ENCODE results near the gene DMD. TPM values are rescaled to one million over a fixed set of nuclear protein-coding genes. Genes with fewer than 3 reads are reported as not detected.

The DMD gene
- total RNA-seq, 1 donor from 2014 or later = 61.6 TPM

DNA sequence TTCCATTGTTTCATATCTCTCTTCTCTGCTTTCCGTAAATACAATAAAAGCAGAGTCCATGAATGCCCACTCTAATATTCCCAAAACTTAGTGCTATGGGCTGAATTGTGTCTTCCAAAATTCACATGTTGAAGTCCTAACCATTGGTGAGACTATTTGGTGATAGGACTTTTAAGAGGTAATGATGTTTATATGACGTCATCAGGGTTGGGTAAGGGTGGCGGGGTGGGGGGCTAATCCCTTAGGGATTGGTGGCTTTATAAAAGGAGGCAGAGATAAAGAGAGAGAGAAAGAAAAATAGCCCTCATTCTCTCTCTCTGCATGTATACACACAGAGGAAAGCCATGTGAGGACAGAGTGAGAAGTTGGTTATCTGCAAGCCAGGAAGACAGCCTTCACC, 722.2 kb downstream of the DMD start:
- DNase-seq (ENCODE audit: low spot score) = no peak

DNA sequence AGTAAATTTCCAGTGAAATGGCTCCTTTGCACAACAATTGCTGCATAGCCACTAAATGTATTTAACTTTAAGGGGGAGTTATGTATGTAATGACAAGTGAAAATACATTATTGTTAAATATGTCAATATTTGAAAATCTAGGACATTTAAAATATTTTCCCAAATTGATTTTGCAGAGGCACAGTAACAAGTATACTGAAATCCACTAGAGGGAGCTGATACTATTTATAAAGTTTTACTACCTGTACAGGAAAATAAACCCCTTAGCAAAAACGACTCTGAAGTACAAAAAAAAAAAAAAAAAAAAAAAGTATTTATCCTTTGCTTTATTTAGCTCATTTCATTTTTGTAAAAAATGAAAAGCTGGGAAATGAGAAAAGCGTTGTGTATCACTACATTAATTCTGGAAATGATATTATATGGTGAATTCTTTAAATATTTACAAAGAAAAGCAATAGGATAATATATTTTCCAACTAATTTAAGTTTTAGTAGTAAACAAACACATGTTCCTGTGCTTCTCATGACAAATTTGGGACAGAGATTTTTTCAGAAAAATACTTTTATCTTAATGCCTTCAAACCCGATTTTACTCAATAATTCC, 727.7 kb downstream of the DMD start:
- DNase-seq (ENCODE audit: low spot score) = no peak

DNA sequence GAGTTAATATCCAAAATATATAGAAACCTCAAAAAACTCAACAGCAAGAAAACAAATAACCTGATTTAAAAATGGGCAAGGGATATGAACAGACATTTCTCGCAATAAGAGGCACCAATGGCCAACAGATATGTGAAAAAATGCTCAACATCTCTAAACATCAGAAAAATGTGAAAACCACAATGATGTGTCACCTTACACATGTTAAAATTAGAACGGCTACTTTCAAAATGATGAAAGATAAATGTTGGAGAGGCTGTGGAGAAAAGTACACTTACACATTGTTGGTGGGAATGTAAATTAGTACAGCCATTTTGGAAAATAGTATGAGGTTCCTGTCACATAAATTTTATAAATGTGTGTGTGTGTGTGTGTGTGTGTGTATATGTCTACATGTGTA, 731.3 kb downstream of the DMD start:
- no peak for DNase-seq (ENCODE audit: low spot score)

DNA sequence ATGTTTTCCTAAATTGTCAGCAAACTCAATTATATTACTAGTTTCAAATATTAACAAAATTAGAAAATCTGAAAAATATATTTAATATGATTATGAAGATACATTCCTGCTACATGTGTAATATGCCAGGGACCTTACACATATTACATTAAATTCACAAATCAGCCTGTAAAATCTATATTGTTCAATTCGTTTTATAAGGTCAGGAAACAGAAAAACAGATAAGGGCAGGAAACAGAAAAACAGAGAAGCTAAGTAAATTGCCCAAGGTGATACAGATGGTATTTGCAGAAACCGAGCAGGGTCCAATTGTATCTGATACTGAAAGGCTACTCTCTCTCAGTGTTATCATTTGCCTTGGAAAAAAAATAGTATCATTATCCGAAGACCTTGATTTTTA, 739.0 kb downstream of the DMD start:
- no peak for DNase-seq (ENCODE audit: low spot score)

DNA sequence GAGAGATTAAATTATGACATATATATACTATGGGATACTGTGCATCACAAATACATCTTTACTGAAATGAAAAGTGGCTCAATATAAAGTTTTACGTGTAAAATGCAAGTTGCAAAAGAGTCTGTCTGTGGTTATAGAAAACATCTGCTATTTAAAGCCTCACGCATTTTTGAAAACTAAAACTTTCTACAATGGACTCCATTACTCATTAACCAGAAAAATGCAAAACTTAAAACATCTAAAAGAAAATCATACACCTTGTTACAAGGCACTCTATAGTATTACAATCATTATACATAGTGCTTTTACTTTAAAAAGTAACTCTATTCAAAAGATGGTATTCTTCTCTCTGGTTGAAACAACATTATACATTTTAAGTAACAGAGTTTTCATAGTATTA, 755.6 kb downstream of the DMD start:
- DNase-seq (ENCODE audit: low spot score) = no peak

DNA sequence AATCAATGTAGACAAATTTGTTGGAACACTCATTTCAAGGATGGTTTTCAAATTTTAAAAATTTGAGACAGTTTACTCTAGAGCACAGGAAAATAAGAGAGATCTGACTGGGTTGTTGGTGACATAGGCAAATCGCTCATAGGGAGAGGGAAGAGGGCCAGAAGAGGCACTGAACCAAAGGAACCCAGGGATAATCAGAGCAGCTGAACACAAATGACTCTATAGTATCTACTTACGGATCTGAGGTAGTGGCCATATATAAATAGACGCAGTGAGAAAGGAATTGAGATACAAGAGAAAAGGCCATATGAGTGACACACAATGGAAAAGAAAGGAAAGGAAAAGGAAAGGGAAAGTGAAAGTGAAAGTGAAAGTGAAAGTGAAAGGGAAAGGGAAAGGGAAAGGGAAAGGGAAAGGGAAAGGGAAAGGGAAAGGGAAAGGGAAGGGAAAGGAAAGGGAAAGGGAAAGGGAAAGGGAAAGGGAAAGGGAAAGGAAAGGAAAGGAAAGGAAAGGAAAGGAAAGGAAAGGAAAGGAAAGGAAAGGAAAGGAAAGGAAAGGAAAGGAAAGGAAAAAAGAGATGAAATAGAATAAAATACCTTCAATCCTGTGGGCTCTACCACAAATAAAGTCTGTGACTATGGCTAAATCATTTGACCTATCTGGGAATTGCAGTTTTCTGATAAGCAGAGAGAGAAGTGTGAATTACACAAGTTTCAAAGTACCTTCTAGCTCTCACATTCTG, 759.2 kb downstream of the DMD start:
- DNase-seq (ENCODE audit: low spot score) = no peak

DNA sequence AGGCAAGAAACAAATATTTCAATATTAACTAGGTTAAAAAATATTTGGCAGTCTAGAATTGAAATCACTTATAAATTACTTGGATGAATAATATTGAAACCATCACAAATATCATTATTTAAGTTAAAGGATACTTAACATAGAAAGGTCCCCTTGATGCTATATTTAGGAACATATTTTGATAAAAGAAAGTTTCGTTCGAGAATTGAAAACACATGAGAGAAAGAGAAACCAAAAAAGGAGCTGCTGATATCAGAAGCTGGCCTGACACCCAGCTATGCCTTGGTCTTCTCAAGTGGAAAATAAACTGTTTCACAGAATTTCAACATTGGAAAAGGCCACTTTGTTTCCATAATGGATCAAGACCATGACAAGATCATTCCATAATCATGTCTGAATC, 762.4 kb downstream of the DMD start:
- no peak for DNase-seq (ENCODE audit: low spot score)

DNA sequence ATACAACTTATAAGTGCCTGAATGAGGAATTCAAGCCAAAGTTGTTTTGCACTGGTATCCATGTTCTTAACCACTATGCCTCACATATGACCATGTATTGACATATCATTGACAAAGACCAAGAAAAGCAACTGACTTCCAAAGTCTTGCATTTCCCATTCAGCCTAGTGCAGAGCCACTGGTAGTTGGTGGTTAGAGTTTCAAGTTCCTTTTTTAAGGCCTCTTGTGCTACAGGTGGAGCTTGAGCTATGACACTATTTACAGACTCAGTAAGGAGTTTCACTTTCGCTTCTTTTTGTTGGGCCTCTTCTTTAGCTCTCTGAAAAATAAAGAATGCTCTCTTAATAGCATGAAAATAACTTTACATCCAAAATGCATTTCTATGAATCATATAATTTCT, 763.0 kb downstream of the DMD start:
- no peak for DNase-seq (ENCODE audit: low spot score)

DNA sequence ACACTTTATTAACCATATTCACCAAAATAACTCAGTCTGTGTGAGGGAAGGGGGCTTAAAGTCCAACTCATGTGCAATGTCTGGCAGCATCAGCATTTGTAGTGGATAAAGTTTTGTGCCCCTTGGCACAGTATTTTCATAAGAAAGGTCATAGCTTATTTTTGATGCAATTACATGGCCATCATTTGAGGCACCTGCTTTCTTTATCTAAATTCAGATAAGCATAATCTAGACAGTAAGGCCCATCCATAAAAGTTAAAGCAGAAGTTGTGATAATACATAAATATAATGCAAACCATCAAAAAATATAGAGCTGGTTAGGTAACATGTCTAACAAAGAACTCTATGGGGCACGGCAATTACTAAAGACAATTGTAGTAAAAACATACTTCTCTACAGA, 763.7 kb downstream of the DMD start:
- DNase-seq (ENCODE audit: low spot score) = no peak

DNA sequence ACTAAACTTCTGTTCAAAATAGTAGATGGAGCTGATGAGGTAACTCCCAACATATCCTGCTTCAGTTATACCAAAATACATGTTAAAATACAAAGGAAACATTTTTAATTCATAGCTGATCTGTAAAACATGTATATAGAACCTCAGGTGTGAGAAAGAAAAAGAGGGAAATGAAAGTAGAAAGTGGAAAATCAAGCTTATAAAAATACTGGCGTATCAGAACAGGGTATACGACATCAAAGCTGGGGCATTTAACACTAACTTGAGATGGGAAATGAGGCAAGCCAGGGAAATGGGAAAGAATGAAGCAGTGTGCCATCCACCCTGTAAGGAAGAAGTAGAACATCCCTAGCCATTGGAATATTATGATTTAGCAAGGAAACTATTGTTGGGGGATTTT, 767.5 kb downstream of the DMD start:
- DNase-seq (ENCODE audit: low spot score) = no peak

DNA sequence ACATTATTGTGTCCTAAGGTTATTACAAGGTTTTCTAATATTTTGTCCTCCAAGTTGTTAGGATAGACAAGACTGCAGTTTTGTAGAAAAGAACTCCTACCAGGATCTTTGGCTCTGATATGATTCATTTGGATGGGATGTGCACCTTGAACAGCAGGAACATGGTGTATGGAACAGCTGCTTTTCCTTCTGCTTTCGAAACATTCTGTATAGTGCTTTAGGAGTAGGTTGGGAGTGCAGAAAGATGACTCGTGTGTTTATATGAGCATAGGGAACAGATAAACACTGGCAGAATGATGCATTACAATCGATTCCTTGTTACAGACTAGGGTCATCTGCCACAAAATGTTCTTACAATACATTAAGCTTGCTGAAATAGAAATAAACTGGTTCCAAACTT, 790.1 kb downstream of the DMD start:
- DNase-seq (ENCODE audit: low spot score) = no peak

DNA sequence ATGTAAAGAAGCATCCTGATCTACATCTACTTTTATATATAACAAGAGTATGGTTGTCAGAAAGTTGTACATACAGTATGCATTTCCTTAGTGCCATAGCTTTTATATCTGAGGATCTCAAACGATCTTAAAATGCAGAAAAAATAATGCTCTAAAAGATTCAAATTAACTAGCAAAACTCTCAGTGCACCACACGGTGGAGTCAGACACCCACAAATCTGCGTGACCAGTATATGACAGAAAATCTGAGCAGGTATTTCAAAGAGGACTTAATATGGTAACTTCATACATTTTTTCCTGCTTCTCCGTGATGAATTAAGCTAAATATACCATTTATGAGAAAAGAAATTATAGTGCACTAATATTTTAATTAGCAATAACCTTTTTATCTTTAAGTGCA, 803.0 kb downstream of the DMD start:
- no peak for DNase-seq (ENCODE audit: low spot score)

DNA sequence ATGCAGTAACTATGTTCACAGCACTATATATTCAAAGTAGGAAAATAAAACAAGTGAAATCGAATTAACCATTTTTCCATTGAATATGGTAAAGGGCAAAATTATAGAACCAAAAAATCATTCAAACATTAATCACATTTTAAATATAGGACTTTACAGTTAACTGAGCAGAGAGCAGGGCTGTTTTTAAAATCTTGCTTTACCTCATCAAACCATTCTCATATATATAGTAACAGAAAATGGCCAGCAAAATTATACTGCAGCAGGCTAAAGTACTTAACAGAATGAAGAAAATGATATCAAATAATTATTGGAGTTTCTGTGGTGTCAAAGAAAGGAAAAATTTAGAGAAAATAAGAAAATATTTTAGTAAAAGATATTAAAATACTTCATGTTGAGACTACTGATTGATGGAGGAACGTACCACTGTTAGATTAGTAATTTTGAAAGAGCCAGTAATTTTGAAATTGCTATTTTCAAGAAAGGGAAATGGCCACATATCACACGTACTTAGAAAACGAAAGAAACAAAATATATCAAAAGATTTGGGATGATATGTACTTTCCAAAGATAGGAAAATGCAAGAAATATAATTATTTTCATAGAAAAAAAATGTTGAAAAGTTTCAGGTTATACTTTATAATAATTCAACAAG, 813.7 kb downstream of the DMD start:
- no peak for DNase-seq (ENCODE audit: low spot score)

DNA sequence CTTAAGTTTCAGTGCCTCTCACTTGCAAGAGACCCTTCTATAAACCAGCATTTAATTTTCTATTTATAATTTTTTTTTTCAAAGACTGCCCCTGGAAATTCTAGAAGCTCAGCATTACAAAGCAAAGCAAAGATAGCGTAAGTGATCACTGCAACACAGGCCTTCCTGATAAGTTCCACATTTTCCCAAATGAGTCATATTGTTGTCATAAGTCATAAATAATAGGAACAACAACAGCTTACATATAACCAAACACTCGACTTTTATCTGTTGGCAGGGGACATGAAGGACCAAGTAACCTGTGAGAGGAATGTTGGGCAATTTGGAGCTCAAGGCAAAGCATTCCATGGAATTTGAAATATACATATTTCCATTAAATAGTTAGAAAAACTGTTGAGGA, 815.5 kb downstream of the DMD start:
- DNase-seq (ENCODE audit: low spot score) = no peak

DNA sequence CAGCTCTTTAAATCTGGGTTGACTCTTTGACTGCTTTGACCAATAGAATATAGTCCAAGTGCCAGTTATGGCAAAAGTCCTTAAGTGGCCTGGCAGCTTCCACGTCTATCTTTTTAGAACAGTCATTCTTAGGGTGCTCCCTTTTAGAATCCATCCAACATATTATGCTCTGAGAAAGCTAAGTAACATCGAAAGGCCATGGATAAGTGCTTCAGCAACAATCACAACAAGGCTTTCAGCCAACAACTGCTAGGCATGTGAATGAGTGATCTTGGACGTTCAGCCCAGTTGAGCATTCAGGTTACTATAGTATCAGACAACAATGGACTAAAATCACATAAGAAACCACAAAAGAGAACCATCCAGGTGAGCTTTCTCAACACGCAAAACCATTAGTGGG, 818.7 kb downstream of the DMD start:
- DNase-seq (ENCODE audit: low spot score) = no peak

DNA sequence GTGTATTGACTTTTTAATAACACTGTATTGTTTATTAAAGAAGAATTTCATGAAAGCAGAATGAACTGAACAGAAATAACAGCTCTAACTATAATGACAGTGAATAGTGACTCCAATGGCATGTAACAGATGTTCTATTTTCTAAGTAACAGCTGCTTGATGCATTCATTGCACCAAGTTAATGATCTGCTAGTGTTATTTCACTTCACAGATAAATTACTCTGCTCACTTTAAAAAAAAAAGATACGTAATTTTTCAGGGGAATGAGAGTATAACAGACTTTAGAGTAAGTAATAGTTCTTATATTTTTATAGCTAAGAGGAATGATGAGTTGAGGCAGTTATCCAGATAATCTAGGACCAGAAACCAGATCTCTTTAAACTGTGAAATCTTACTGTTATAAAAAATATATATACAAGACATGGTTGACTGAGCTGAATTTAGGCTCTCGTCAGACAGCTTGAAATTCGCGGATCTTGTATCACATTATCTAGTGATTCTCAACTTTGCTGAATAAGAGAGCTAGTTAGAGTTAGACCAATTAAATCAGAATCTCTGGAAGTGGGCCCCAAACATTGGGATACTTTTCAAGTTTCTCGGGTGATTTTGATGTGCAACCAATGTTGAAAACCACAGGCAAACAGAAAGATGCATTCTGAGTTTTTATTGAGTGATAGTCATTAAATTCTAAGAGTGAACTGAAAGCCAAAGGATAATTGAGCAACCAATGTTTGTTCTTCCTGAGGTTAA, 840.7 kb downstream of the DMD start:
- no peak for DNase-seq (ENCODE audit: low spot score)

DNA sequence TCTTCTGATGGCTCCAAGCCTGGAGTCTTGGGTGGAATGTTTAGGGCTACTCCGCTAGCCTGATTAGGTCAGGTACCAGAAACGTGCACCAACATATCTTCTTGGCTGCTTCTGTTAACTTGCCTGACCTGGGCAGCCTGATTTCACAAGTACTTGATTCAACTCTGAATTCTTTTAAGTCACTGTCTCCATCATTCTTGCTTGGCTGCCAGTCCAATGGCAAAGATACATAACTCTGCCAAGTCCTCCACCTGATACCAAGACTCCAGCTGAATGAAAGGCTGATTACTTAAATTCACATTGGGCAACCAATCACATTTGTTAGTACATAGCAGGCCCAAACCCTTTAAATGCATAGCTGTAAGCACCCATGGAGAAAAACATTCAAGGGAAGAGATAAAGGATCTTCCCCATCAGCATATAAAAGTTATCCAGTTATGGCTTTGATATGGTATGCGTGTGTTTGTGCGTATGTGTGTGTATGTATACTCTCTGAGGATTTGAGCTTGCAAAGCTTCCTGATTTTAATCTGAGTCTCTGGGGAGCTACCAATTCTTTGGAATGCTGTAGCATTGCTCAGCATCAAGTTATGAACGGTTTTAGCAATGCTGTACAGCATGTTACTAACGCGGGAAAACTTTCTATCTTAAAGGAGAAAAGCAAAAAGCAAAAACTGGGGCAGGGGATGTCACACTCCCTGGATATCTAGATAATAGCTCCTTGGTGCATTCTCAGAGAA, 917.2 kb downstream of the DMD start:
- DNase-seq (ENCODE audit: low spot score) = no peak

DNA sequence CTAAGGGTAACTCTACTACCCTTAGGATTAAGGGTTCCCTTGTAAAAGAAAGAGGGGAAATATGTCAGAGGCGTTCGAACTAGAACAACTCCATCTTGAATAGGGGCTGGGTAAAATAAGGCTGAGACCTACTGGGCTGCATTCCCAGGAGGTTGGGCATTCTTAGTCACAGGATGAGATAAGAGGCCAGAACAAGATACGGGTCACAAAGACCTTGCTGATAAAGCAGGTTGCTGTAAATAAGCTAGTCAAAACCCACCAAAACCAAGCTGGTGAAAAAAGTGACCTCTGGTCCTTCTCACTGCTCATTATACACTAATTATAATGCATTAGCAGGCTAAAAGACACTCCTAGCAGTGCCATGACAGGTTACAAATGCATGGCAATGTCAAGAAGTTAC, 922.0 kb downstream of the DMD start:
- no peak for DNase-seq (ENCODE audit: low spot score)

DNA sequence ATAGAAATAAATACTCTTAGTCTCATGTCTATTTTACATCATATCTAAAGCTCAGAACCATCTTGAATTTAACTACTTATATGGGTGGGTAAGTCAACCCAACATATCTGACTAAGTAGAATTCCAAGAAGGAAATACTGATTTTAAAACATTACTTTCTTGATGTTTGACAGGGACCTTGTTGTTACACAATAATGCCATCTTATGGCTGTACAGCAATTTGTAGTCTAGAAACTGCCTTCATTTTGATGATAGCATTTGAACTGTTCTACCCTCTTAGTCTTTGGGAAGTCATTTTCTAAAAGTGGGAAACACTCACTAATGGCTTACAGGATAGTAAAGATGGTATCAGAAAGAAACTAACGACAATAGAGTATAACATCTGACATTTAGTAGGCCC, 929.5 kb downstream of the DMD start:
- DNase-seq (ENCODE audit: low spot score) = no peak

DNA sequence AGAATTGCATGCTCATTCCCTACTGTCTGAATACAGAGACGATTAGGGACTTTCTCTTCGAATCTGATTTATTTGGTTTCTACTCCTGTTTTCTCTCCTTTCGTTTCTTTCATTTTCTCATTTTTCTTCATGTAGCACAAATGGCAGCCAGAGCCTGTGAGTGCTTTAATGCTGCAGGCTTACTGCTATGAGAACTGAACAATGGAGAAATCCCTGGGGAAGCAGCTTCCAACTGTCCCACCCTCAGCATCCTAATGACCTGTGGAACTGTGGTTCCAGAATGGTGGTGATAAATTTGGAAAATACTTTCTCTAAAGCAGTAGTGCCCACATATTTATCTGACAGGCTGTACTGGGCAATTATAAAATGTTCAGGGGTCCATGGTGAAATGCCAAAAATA, 930.4 kb downstream of the DMD start:
- DNase-seq (ENCODE audit: low spot score) = no peak

DNA sequence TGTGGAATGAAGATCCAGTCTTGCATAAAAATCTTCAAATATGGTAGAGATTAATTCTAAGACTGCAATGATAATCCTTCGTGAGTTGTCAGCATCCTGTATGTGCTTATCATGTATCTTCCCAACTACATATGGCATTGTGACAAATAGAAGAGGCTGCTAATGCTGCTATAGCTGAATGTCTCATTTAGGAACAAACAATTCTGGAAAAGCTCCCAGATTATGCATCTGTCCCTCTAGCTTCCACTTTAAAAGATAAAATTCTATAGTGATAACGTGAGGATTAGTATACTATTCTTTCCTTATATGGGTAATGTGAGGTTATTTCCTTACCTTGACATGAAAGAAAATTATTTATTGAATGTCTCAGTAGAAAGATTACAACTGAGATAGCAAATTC, 930.9 kb downstream of the DMD start:
- DNase-seq (ENCODE audit: low spot score) = no peak

DNA sequence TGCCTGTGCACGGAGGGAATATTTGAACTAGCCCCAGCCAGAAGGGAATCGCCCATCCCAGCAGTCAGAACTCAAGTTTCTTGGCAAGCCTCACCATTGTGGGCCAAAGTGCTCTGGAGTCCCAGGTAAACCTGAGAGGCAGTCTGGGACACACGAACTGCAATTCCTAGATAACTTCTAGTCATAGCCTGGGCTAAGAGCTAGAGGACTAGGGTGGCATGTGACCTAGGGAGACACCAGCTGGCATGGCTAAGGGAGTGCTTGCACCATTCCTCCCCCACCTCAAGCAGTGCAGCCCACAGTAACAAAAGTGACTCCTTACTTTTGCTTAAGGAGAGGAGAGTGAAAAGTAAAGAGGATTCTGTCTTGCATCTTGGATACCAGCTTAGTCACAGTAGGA, 935.2 kb downstream of the DMD start:
- DNase-seq (ENCODE audit: low spot score) = no peak

Data from ureter (tissue), 1 donor.